Prostate gland (tissue), 2 donors: ENCODE data around the gene SH3TC1.

ENCODE experiments used
- POLR2A ChIP-seq: fragments of 450-650 bp; IDR thresholded peaks from one replicate; pipeline ENCODE4 v1.6.1; 2016; ENCODE audit warnings: antibody characterized with exemption, mild to moderate bottlenecking
- POLR2AphosphoS5 ChIP-seq: sonication (generic); formaldehyde crosslinking; IDR thresholded peaks from one replicate; pipeline ENCODE4 v1.6.1; 2017; ENCODE audit warnings: antibody characterized with exemption
- TF ChIP-seq, protein P1 (sequence below), 4 experiments: fragments of 200-600 bp in 2 of 4; fragments of 450-650 bp in 2 of 4; sonication (generic) in 2 of 4; IDR thresholded peaks; 1 replicate in 3 of 4; 2 replicates in 1 of 4; pipeline ENCODE4 v1.5.1; 2016 to 2019; ENCODE audit warnings: antibody characterized with exemption in 4 of 4, mild to moderate bottlenecking in 2 of 4, moderate library complexity in 2 of 4

DNA sequence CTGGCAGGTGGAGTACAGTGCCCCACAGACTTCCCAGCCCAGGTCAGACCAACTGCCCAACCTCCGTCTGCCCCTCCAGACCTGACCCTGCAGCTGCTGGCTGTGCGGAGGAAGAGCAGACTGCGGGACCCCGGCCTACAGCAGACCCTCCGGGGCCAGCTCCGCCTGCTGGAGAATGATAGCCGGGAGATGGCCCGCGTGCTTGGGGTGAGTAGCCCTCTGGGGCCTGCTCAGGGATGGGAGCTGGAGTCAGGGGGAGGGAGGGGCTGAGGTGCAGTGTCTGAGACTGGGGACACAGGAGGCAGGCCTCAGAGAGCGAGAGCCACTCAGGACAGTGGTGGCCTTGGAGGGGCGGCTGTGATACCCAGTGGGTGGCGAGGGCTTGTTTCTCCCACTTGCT, 13.5 kb downstream of the SH3TC1 start:
- TF ChIP-seq, protein P1, sequence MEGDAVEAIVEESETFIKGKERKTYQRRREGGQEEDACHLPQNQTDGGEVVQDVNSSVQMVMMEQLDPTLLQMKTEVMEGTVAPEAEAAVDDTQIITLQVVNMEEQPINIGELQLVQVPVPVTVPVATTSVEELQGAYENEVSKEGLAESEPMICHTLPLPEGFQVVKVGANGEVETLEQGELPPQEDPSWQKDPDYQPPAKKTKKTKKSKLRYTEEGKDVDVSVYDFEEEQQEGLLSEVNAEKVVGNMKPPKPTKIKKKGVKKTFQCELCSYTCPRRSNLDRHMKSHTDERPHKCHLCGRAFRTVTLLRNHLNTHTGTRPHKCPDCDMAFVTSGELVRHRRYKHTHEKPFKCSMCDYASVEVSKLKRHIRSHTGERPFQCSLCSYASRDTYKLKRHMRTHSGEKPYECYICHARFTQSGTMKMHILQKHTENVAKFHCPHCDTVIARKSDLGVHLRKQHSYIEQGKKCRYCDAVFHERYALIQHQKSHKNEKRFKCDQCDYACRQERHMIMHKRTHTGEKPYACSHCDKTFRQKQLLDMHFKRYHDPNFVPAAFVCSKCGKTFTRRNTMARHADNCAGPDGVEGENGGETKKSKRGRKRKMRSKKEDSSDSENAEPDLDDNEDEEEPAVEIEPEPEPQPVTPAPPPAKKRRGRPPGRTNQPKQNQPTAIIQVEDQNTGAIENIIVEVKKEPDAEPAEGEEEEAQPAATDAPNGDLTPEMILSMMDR (IDR thresholded peaks at IDR 0.05) = no peak
- TF ChIP-seq POLR2AphosphoS5 (no peak), POLR2A (no peak)
